K562 (cell line): ENCODE results near the gene SEC22C. TPM values are rescaled to one million over a fixed set of nuclear protein-coding genes. Genes with fewer than 3 reads are reported as not detected.

ENCODE experiments used
- CGGBP1 ChIP-seq: fragments of 250-450 bp; sonication (Bioruptor Pico); IDR thresholded peaks from 2 replicates; pipeline ENCODE4 v1.9.0; 2021; ENCODE audit warnings: mild to moderate bottlenecking
- CTCF ChIP-seq, 3 experiments: IDR thresholded peaks in 2 of 3; conservative IDR thresholded peaks in 1 of 3; 2 replicates each; pipeline ENCODE4 v1.5.1; 2011 to 2012; ENCODE audit warnings: low read length in 3 of 3, mild to moderate bottlenecking in 3 of 3, control low read depth in 2 of 3, improper control_type of control experiment in 1 of 3, inconsistent platforms in 1 of 3, low read depth in 1 of 3, mixed read lengths in 1 of 3, moderate library complexity in 1 of 3; ENCODE audit not compliant: insufficient read depth in 2 of 3
- FOS ChIP-seq: IDR thresholded peaks from 3 replicates; pipeline ENCODE4 v1.6.1; 2011; ENCODE audit not compliant: insufficient read length; ENCODE audit errors: extremely low read depth
- FOXK1 ChIP-seq: sonication (generic); formaldehyde crosslinking; IDR thresholded peaks from 2 replicates; pipeline ENCODE4 v1.8.0; 2022; ENCODE audit warnings: missing genetic modification reagents, mild to moderate bottlenecking, borderline replicate concordance
- JUND ChIP-seq, 2 experiments: IDR thresholded peaks; 2 replicates in 1 of 2; 3 replicates in 1 of 2; pipeline ENCODE4 v1.6.1; 2011; ENCODE audit warnings: borderline replicate concordance in 2 of 2, low read depth in 2 of 2, low read length in 2 of 2, improper control_type of control experiment in 1 of 2, missing biosample characterization in 1 of 2, missing genetic modification characterization in 1 of 2, missing genetic modification reagents in 1 of 2
- MYC ChIP-seq, 2 experiments: fragments of 250-450 bp in 1 of 2; sonication (Bioruptor Pico) in 1 of 2; IDR thresholded peaks; 2 replicates each; pipeline versions ENCODE4 v1.5.1 to v1.6.1; 2012 to 2021; ENCODE audit warnings: low read depth in 2 of 2, borderline replicate concordance in 1 of 2, improper control_type of control experiment in 1 of 2, low read length in 1 of 2, mild to moderate bottlenecking in 1 of 2, moderate library complexity in 1 of 2
- NR2F6 ChIP-seq: fragments of 450-650 bp; formaldehyde crosslinking; IDR thresholded peaks from 2 replicates; pipeline ENCODE4 v1.4.0; 2020; ENCODE audit warnings: mild to moderate bottlenecking
- PCBP1 ChIP-seq: fragments of 200-400 bp; formaldehyde crosslinking; IDR thresholded peaks from 2 replicates; pipeline ENCODE4 v1.6.1; 2018; ENCODE audit warnings: mild to moderate bottlenecking, low read depth, low read length; ENCODE audit not compliant: poor library complexity, severe bottlenecking
- PKNOX1 ChIP-seq: fragments of 450-650 bp; IDR thresholded peaks from 2 replicates; pipeline ENCODE4 v1.6.1; 2016
- RAD21 ChIP-seq, 2 experiments: fragments of 250-450 bp in 1 of 2; fragments of 450-650 bp in 1 of 2; sonication (Bioruptor Pico) in 1 of 2; formaldehyde crosslinking in 1 of 2; IDR thresholded peaks in 1 of 2; conservative IDR thresholded peaks in 1 of 2; 2 replicates each; pipeline versions ENCODE4 v1.4.0 to v1.8.0; 2020 to 2022; ENCODE audit warnings: mild to moderate bottlenecking in 2 of 2, moderate library complexity in 1 of 2
- RCOR1 ChIP-seq, 2 experiments: IDR thresholded peaks; 2 replicates each; pipeline ENCODE4 v1.6.1; 2012; ENCODE audit warnings: low read depth in 2 of 2, low read length in 2 of 2, borderline replicate concordance in 1 of 2, improper control_type of control experiment in 1 of 2
- RHOXF2B ChIP-seq: fragments of 250-450 bp; sonication (Bioruptor Pico); conservative IDR thresholded peaks from 2 replicates; pipeline ENCODE4 v1.5.1; 2021
- STAT5B ChIP-seq: fragments of 250-450 bp; sonication (Bioruptor Pico); IDR thresholded peaks from 2 replicates; pipeline ENCODE4 v1.8.0; 2021; ENCODE audit warnings: mild to moderate bottlenecking, inconsistent platforms
- TAL1 ChIP-seq: fragments of 450-650 bp; IDR thresholded peaks from 2 replicates; pipeline ENCODE4 v1.6.1; 2016; ENCODE audit warnings: mild to moderate bottlenecking
- THRAP3 ChIP-seq: fragments of 450-650 bp; IDR thresholded peaks from 2 replicates; pipeline ENCODE4 v1.6.1; 2016; ENCODE audit warnings: mild to moderate bottlenecking, inconsistent platforms, borderline replicate concordance
- ZBTB17 ChIP-seq: fragments of 450-650 bp; formaldehyde crosslinking; IDR thresholded peaks from 2 replicates; pipeline ENCODE4 v1.4.0; 2020; ENCODE audit warnings: mild to moderate bottlenecking
- ZEB2 ChIP-seq: fragments of 450-650 bp; IDR thresholded peaks from 2 replicates; pipeline ENCODE4 v1.6.1; 2016
- ZNF253 ChIP-seq: fragments of 250-450 bp; sonication (Bioruptor Pico); conservative IDR thresholded peaks from 2 replicates; pipeline ENCODE4 v1.6.1; 2021; ENCODE audit warnings: mild to moderate bottlenecking
- ZNF444 ChIP-seq: fragments of 250-450 bp; sonication (Bioruptor Pico); IDR thresholded peaks from 2 replicates; pipeline ENCODE4 v1.4.0; 2020; ENCODE audit warnings: mild to moderate bottlenecking, moderate library complexity
- ZNF639 ChIP-seq, 2 experiments: fragments of 200-800 bp in 1 of 2; sonication (Bioruptor generic) in 1 of 2; sonication (generic) in 1 of 2; formaldehyde crosslinking in 1 of 2; IDR thresholded peaks in 1 of 2; conservative IDR thresholded peaks in 1 of 2; 2 replicates each; pipeline versions ENCODE4 v1.5.0 to v1.6.1; 2016 to 2020; ENCODE audit warnings: missing compliant biosample characterization in 1 of 2, missing genetic modification characterization in 1 of 2, missing genetic modification reagents in 1 of 2
- ZNF79 ChIP-seq: fragments of 250-450 bp; sonication (Bioruptor Pico); IDR thresholded peaks from 2 replicates; pipeline ENCODE4 v1.4.0; 2020; ENCODE audit warnings: low read depth, mild to moderate bottlenecking, moderate library complexity
- ZSCAN29 ChIP-seq: fragments of 450-650 bp; IDR thresholded peaks from 2 replicates; pipeline ENCODE4 v1.6.1; 2017
- polyA plus RNA-seq, 8 experiments: library from polyadenylated mRNA; depleted of rRNA in 4 of 8; stranded (reverse) in 5 of 8; unstranded in 3 of 8; fragments of >200 nt; fragmentation: Nextera tagmentation in 2 of 8; fragmentation: Illumina TruSeq in 1 of 8; extraction: Ambion mirVana in 2 of 8; extraction: Trizol in 1 of 8; gene quantifications; 2 replicates each; pipeline versions ENCODE4 v1.2.1 to v1.2.3, GENCODE V29; 2011 to 2014; ENCODE audit warnings: inconsistent platforms in 1 of 8, missing spikeins in 1 of 8
- total RNA-seq, 7 experiments: library from RNA; depleted of rRNA in 6 of 7; stranded (reverse); fragments of >200 nt in 6 of 7; fragmentation: Illumina TruSeq in 2 of 7; extraction: Trizol in 2 of 7; gene quantifications; 2 replicates each; pipeline versions ENCODE4 v1.2.1 to v1.2.3, GENCODE V29; 2011 to 2021; ENCODE audit warnings: low replicate concordance in 1 of 7

SEC22C gene
- total and polyA plus RNA-seq, 9 of the 15 experiments (the other 6 are each of a cell fraction or from before 2014, with no cell fraction given), result 35.6 to 68.4 (median 50.7) TPM

GRCh38 chr3:42539871-42540714 is 41.7 kb downstream of the SEC22C start (continued):
- TF ChIP-seq CTCF (IDR thresholded peaks at IDR 0.05 in 2 of 3, conservative IDR thresholded peaks at IDR 0.05 in 1 of 3; ENCODE audit: insufficient read depth in 2 of 3, low read depth in 1 of 3, low read length in 3 of 3) (peak; percentile 81 to 91 (median 85)), RAD21 (CRISPR knock-in tag; conservative IDR thresholded peaks at IDR 0.05 in 1 of 2, IDR thresholded peaks at IDR 0.05 in 1 of 2) (peak; percentile 42 to 58; a peak in 3 of 4 replicates), ZNF253 (no peak), PCBP1 (no peak), RHOXF2B (CRISPR knock-in tag) (no peak), ZBTB17 (no peak), RCOR1 (IDR thresholded peaks at IDR 0.05; ENCODE audit: borderline replicate concordance in 1 of 2, low read depth in 2 of 2, low read length in 2 of 2) (0 out of 4 replicates have a peak, but pooled peaks of 1 of the 2 experiments have one; percentile 28), STAT5B (CRISPR knock-in tag) (no peak), JUND (IDR thresholded peaks at IDR 0.05; ENCODE audit: borderline replicate concordance, low read depth, low read length) (0 out of 2 replicates have a peak, but pooled peaks have one; percentile 15), JUND (tag; IDR thresholded peaks at IDR 0.05; ENCODE audit: borderline replicate concordance, low read depth, low read length) (no peak), FOS (no peak), ZNF639 (CRISPR knock-in tag; conservative IDR thresholded peaks at IDR 0.05 in 1 of 2, IDR thresholded peaks at IDR 0.05 in 1 of 2) (no peak), ZEB2 (peak; percentile 66; the same call in 1 of the 2 replicates), MYC (IDR thresholded peaks at IDR 0.05; ENCODE audit: low read depth, low read length) (no peak), MYC (CRISPR knock-in tag; IDR thresholded peaks at IDR 0.05; ENCODE audit: borderline replicate concordance, low read depth) (no peak), TAL1 (no peak), FOXK1 (CRISPR knock-in tag) (0 out of 2 replicates have a peak, but pooled peaks have one; percentile 37), CGGBP1 (no peak), PKNOX1 (no peak), ZNF444 (CRISPR knock-in tag) (no peak), ZNF79 (CRISPR knock-in tag) (no peak), THRAP3 (no peak), ZSCAN29 (no peak), NR2F6 (CRISPR knock-in tag) (no peak)
